DLD1 (cell line): Measurements from ENCODE around the gene ECT2.
"Not testable (repeated sequence)": the region's sequence is repeated elsewhere in the genome, so short reads cannot be mapped to it uniquely, and the experiment has no call there.

Experiments
- in situ Hi-C: cut with HindIII; loops from 2 replicates; pipeline ENCODE4 v1.10.0; 2017; ENCODE audit warnings: low sequenced_read_pairs

The ECT2 gene

GRCh38 chr3:172804323-172804722 lies 53.8 kb downstream of the ECT2 start:
- in situ Hi-C loops = no loop called here

GRCh38 chr3:172808969-172809546 lies 58.5 kb downstream of the ECT2 start:
- in situ Hi-C loops = no loop called here

- in situ Hi-C loops = no loop called here
Observed at GRCh38 chr3:172811099-172811498, 60.6 kb downstream of the ECT2 start.

- in situ Hi-C loops = no loop called here
Observed at GRCh38 chr3:172813462-172813861, 62.9 kb downstream of the ECT2 start.

- in situ Hi-C loops = no loop called here
Observed at GRCh38 chr3:172814738-172815137, 64.2 kb downstream of the ECT2 start.

- in situ Hi-C loops = no loop called here
Observed at GRCh38 chr3:172815857-172816256, 65.3 kb downstream of the ECT2 start.

- in situ Hi-C loops = no loop called here
Observed at GRCh38 chr3:172816281-172816680, 65.8 kb downstream of the ECT2 start.

- in situ Hi-C loops = no loop called here
Observed at GRCh38 chr3:172816968-172817367, 66.4 kb downstream of the ECT2 start.

GRCh38 chr3:172820492-172820891 lies 70.0 kb downstream of the ECT2 start:
- in situ Hi-C loops = no loop called here

GRCh38 chr3:172824229-172824628 lies 73.7 kb downstream of the ECT2 start:
- in situ Hi-C loops = no loop called here

GRCh38 chr3:172827231-172827630 lies 76.7 kb downstream of the ECT2 start:
- in situ Hi-C loops = not testable (repeated sequence)

GRCh38 chr3:172832983-172833382 lies 82.5 kb downstream of the ECT2 start:
- in situ Hi-C loops = no loop called here

- in situ Hi-C loops = no loop called here
Observed at GRCh38 chr3:172836390-172836997, 86.0 kb downstream of the ECT2 start.

- in situ Hi-C loops = no loop called here
Observed at GRCh38 chr3:172839679-172840078, 89.2 kb downstream of the ECT2 start.

GRCh38 chr3:172840463-172840862 lies 89.9 kb downstream of the ECT2 start:
- in situ Hi-C loops = no loop called here

- in situ Hi-C loops = no loop called here
Observed at GRCh38 chr3:172840913-172841312, 90.4 kb downstream of the ECT2 start.

- in situ Hi-C loops = no loop called here
Observed at GRCh38 chr3:172844428-172844827, 93.9 kb downstream of the ECT2 start.

- in situ Hi-C loops = no loop called here
Observed at GRCh38 chr3:172846103-172846561, 95.6 kb downstream of the ECT2 start.

- in situ Hi-C loops = no loop called here
Observed at GRCh38 chr3:172846706-172847105, 96.2 kb downstream of the ECT2 start.

GRCh38 chr3:172847292-172847691 lies 96.8 kb downstream of the ECT2 start:
- in situ Hi-C loops = no loop called here

GRCh38 chr3:172848910-172849309 lies 98.4 kb downstream of the ECT2 start:
- in situ Hi-C loops = no loop called here

- in situ Hi-C loops = no loop called here
Observed at GRCh38 chr3:172853005-172853404, 102.5 kb downstream of the ECT2 start.
